ENCODE data around the gene B4GALNT1. TPM values are rescaled to one million over a fixed set of nuclear protein-coding genes. Genes with fewer than 3 reads are reported as not detected.
"Not testable (repeated sequence)": the region's sequence is repeated elsewhere in the genome, so short reads cannot be mapped to it uniquely, and the experiment has no call there.

The B4GALNT1 gene
- total RNA-seq, 1 donor from 2014 or later: 0.78 TPM

GRCh38 chr12:57618966-57619433 is 14.0 kb downstream of the B4GALNT1 start:
- H3K27me3 Mint-ChIP-seq (ENCODE audit: low read depth): peaks cover 85% of the 10 kb centered on the region
- H3K4me1 Mint-ChIP-seq: peaks cover 14% of the 10 kb centered on the region
- H3K4me3 Mint-ChIP-seq: no peak overlapping the region

GRCh38 chr12:57618431-57618830 is 14.6 kb downstream of the B4GALNT1 start:
- H3K4me3 Mint-ChIP-seq; DNase-seq (ENCODE audit: low spot score in 2 of 2, unreplicated experiment in 2 of 2); H3K27ac Mint-ChIP-seq; H3K9me3 Mint-ChIP-seq: not testable (repeated sequence)
- peaks cover 79% of the 10 kb centered on the region for H3K27me3 Mint-ChIP-seq (ENCODE audit: low read depth)
- peaks cover 14% of the 10 kb centered on the region for H3K4me1 Mint-ChIP-seq
- peaks cover 50% of the 10 kb centered on the region for H3K36me3 Mint-ChIP-seq

More at GRCh38 chr12:57618966-57619433, 14.0 kb downstream of the B4GALNT1 start:
- H3K9me3 Mint-ChIP-seq: no peaks in the 10 kb centered on the region
- no peak for DNase-seq (ENCODE audit: low spot score in 2 of 2, unreplicated experiment in 2 of 2)
- H3K36me3 Mint-ChIP-seq: peaks cover 47% of the 10 kb centered on the region
- TF ChIP-seq CTCF (IDR thresholded peaks at IDR 0.05; ENCODE audit: unreplicated experiment): no peak
- H3K27ac Mint-ChIP-seq: no peak overlapping the region

GRCh38 chr12:57617942-57618341 is 15.1 kb downstream of the B4GALNT1 start:
- peaks cover 14% of the 10 kb centered on the region for H3K4me1 Mint-ChIP-seq
- no peak overlapping the region for H3K27ac Mint-ChIP-seq
- no peak for TF ChIP-seq CTCF (IDR thresholded peaks at IDR 0.05; ENCODE audit: unreplicated experiment)
- no peak overlapping the region for H3K4me3 Mint-ChIP-seq
- peaks cover 75% of the 10 kb centered on the region for H3K27me3 Mint-ChIP-seq (ENCODE audit: low read depth)
- no peaks in the 10 kb centered on the region for H3K9me3 Mint-ChIP-seq
- DNase-seq (ENCODE audit: low spot score in 2 of 2, unreplicated experiment in 2 of 2): no peak
- H3K36me3 Mint-ChIP-seq: peaks cover 50% of the 10 kb centered on the region

GRCh38 chr12:57616383-57617101 is 16.5 kb downstream of the B4GALNT1 start:
- H3K27me3 Mint-ChIP-seq (ENCODE audit: low read depth): peaks cover 61% of the 10 kb centered on the region
- TF ChIP-seq CTCF (IDR thresholded peaks at IDR 0.05; ENCODE audit: unreplicated experiment): no peak
- peaks cover 50% of the 10 kb centered on the region for H3K36me3 Mint-ChIP-seq
- H3K4me3 Mint-ChIP-seq: no peak overlapping the region
- H3K4me1 Mint-ChIP-seq: peaks cover 21% of the 10 kb centered on the region
- no peak overlapping the region for H3K27ac Mint-ChIP-seq
- H3K9me3 Mint-ChIP-seq: no peaks in the 10 kb centered on the region
- DNase-seq (ENCODE audit: low spot score in 2 of 2, unreplicated experiment in 2 of 2): no peak

- no peak for TF ChIP-seq CTCF (IDR thresholded peaks at IDR 0.05; ENCODE audit: unreplicated experiment)
- Mint-ChIP-seq H3K9me3 (no peaks in the 10 kb centered on the region), H3K4me1 (peaks cover 16% of the 10 kb centered on the region), H3K36me3 (peaks cover 50% of the 10 kb centered on the region), H3K4me3 (no peak overlapping the region), H3K27ac (no peak overlapping the region), H3K27me3 (ENCODE audit: low read depth) (peaks cover 52% of the 10 kb centered on the region)
- no peak for DNase-seq (ENCODE audit: low spot score in 2 of 2, unreplicated experiment in 2 of 2)
Observed at GRCh38 chr12:57615637-57616036, 17.4 kb downstream of the B4GALNT1 start.

DNA sequence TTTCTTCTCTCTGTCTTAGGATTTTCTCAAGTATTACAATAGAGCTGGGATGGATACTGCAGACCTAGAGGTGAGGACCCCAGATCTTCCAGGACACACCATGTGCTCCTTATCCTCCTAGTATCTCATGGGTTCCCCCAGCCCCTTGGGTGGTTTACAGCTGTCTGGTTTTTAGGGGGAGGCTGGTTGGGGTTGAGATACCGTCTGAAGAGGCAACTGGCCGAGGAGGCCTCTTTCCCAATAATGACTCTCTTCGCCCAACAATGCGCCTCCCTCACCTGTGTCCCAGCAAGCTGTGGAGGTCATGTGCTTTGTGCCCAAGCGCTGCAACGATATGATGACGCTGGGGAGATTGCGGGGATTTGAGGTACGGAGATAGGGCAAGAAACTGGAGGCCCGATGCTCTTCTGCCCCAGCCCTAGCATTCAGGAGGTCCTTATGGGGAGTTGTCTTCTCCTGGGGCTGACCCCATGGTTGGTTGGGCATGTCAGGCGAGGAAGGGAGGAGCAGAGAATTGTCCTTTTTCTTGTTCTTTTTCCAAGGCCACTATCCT is 18.0 kb downstream of the B4GALNT1 start:
- H3K27ac Mint-ChIP-seq: no peak overlapping the region
- H3K4me1 Mint-ChIP-seq: peaks cover 19% of the 10 kb centered on the region
- peaks cover 50% of the 10 kb centered on the region for H3K36me3 Mint-ChIP-seq
- no peak for TF ChIP-seq CTCF (IDR thresholded peaks at IDR 0.05; ENCODE audit: unreplicated experiment)
- no peaks in the 10 kb centered on the region for H3K9me3 Mint-ChIP-seq
- H3K27me3 Mint-ChIP-seq (ENCODE audit: low read depth): peaks cover 45% of the 10 kb centered on the region
- DNase-seq (ENCODE audit: low spot score in 2 of 2, unreplicated experiment in 2 of 2): no peak
- no peak overlapping the region for H3K4me3 Mint-ChIP-seq

Data from mesothelial cell of epicardium (in vitro differentiated cells).